Measurements from ENCODE around the gene SAMSN1. TPM values are rescaled to one million over a fixed set of nuclear protein-coding genes. Genes with fewer than 3 reads are reported as not detected.

Gene SAMSN1
- total and polyA plus RNA-seq, 2 of the 8 experiments (the other 6 are each of a cell fraction or from before 2014, with no cell fraction given): 0.50 to 3.0 TPM

DNA sequence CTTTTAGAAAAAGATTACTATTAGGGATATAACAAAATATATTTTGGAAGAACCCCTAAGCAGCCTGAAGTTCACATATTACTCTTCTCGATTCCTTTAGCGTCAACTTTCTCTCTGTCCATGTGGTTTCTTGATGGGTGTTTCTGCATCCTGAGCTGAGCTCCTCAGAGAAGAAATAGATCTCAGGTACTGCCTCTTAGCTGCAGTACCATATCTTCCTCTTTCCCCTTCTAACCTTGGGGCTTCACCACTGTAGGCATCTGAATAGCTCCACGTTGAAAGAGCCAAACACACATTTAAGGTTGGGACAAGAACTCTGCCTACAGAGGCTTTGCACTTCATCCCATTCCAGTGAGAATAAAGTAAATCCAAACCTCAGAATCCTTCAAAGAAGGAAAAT is 59.2 kb downstream of the SAMSN1 start:
- no peak overlapping the region for H3K9ac ChIP-seq (replicated peaks in 1 of 4; ENCODE audit: extremely low read depth in 1 of 4, low read depth in 3 of 4, low read length in 3 of 4)
- no peak overlapping the region for H2BK120ac ChIP-seq (replicated peaks; ENCODE audit: low read depth, low read length)
- no peak for DNase-seq (ENCODE audit: low read depth in 1 of 2, low spot score in 2 of 2)
- FAIRE-seq: no peak
- WGBS, 2 experiments (ENCODE audit: extremely low coverage in 1 of 2, insufficient coverage in 1 of 2, insufficient read length in 1 of 2, insufficient replicate concordance in 2 of 2, low coverage in 1 of 2, low lambda C conversion rate in 2 of 2, missing lambda C conversion rate in 1 of 2): 81% methylated on average over 3 of the region's 3 CpGs; no CpG with 5 or more reads in 1 of the 2 experiments
- H3K4me3 ChIP-seq (ENCODE audit: extremely low read depth in 1 of 4, insufficient read depth in 2 of 4, low read depth in 3 of 4, low read length in 4 of 4): no peak overlapping the region
- H2AK5ac ChIP-seq (ENCODE audit: low read depth, low read length): no peak overlapping the region
- H4K8ac ChIP-seq (ENCODE audit: extremely low read depth, insufficient read depth, low read length): no peak overlapping the region
- H3K4me2 ChIP-seq (ENCODE audit: insufficient read depth in 1 of 2, low read depth in 2 of 2, low read length in 2 of 2): no peak overlapping the region
- ChIA-PET POLR2A (ENCODE audit: partially characterized antibody) (no interaction called here), CTCF (ENCODE audit: partially characterized antibody) (no interaction called here)
- H3K23ac ChIP-seq (ENCODE audit: insufficient read length): no peak overlapping the region
- no peak overlapping the region for H3K14ac ChIP-seq (ENCODE audit: insufficient read length)
- H3K27ac ChIP-seq (ENCODE audit: low read depth, low read length): no peak overlapping the region
- H4K91ac ChIP-seq (replicated peaks; ENCODE audit: insufficient read length, low read length): no peak overlapping the region
- no peak overlapping the region for H2BK5ac ChIP-seq (ENCODE audit: low read depth, low read length)
- H3K27me3 ChIP-seq (replicated peaks in 1 of 4; ENCODE audit: control insufficient read depth in 3 of 4, extremely low read depth in 1 of 4, insufficient read depth in 3 of 4, low read length in 3 of 4): no peaks in the 10 kb centered on the region
- no peaks in the 10 kb centered on the region for H3K79me1 ChIP-seq (ENCODE audit: low read depth, low read length)
- no peak overlapping the region for H4K5ac ChIP-seq (ENCODE audit: insufficient read length, low read depth, low read length)
- no peaks in the 10 kb centered on the region for H3K4me1 ChIP-seq (replicated peaks in 1 of 4; ENCODE audit: control insufficient read depth in 3 of 4, insufficient read depth in 4 of 4, low read length in 3 of 4)
- no peaks in the 10 kb centered on the region; a peak in 1 of 4 replicates for H3K9me3 ChIP-seq (ENCODE audit: insufficient read depth in 2 of 2, low read depth in 1 of 2, low read length in 1 of 2)
- H3K56ac ChIP-seq (replicated peaks; ENCODE audit: insufficient read length, low read depth, low read length): no peak overlapping the region
- H3K4ac ChIP-seq (replicated peaks; ENCODE audit: insufficient read length, low read depth, low read length): no peak overlapping the region
- H3K36me3 ChIP-seq (ENCODE audit: control insufficient read depth in 2 of 4, insufficient read depth in 4 of 4, low read length in 3 of 4): no peaks in the 10 kb centered on the region
- H4K20me1 ChIP-seq (replicated peaks in 1 of 2; ENCODE audit: control insufficient read depth in 1 of 2, insufficient read depth in 2 of 2, low read length in 2 of 2): no peaks in the 10 kb centered on the region
- H2AFZ ChIP-seq (ENCODE audit: low read length): 0 out of 2 replicates have a peak overlapping the region, but pooled peaks have one; percentile 38
- no peak overlapping the region for H3K18ac ChIP-seq (ENCODE audit: extremely low read depth, low read length)
- no peaks in the 10 kb centered on the region for H3K23me2 ChIP-seq (ENCODE audit: low read depth, low read length)
- H2BK12ac ChIP-seq (ENCODE audit: low read depth, low read length): no peak overlapping the region
- no peak overlapping the region for H2BK20ac ChIP-seq (ENCODE audit: low read length)
- H3K79me2 ChIP-seq (ENCODE audit: control insufficient read depth in 1 of 2, insufficient read depth in 2 of 2, low read length in 2 of 2): no peaks in the 10 kb centered on the region
- H2BK15ac ChIP-seq (ENCODE audit: low read length): no peak overlapping the region
- no peak for TF ChIP-seq SIN3A (conservative IDR thresholded peaks at IDR 0.05 in 1 of 2, IDR thresholded peaks at IDR 0.05 in 1 of 2; ENCODE audit: low read depth in 1 of 2, low read length in 2 of 2)
- no peak for TF ChIP-seq TBP (IDR thresholded peaks at IDR 0.05; ENCODE audit: low read depth, low read length)
- no peak for TF ChIP-seq MAFK (IDR thresholded peaks at IDR 0.05; ENCODE audit: low read depth, low read length)
- no peak for TF ChIP-seq GABPA (IDR thresholded peaks at IDR 0.05; ENCODE audit: borderline replicate concordance, insufficient read depth, low read length)
- no peak for TF ChIP-seq TAF1 (IDR thresholded peaks at IDR 0.05; ENCODE audit: low read depth, low read length)
- no peak for TF ChIP-seq BACH1 (IDR thresholded peaks at IDR 0.05; ENCODE audit: low read length)
- TF ChIP-seq TCF12 (IDR thresholded peaks at IDR 0.05; ENCODE audit: low read depth, low read length): no peak
- no peak for TF ChIP-seq CEBPB (IDR thresholded peaks at IDR 0.05; ENCODE audit: low read depth, low read length)
- no peak for TF ChIP-seq SIRT6 (IDR thresholded peaks at IDR 0.05; ENCODE audit: low read length)
- TF ChIP-seq RNF2 (IDR thresholded peaks at IDR 0.05; ENCODE audit: borderline replicate concordance, low read depth, low read length, missing control alignments, poor library complexity, severe bottlenecking): no peak
- TF ChIP-seq CHD2 (IDR thresholded peaks at IDR 0.05; ENCODE audit: low read length): no peak
- TF ChIP-seq, protein P1, sequence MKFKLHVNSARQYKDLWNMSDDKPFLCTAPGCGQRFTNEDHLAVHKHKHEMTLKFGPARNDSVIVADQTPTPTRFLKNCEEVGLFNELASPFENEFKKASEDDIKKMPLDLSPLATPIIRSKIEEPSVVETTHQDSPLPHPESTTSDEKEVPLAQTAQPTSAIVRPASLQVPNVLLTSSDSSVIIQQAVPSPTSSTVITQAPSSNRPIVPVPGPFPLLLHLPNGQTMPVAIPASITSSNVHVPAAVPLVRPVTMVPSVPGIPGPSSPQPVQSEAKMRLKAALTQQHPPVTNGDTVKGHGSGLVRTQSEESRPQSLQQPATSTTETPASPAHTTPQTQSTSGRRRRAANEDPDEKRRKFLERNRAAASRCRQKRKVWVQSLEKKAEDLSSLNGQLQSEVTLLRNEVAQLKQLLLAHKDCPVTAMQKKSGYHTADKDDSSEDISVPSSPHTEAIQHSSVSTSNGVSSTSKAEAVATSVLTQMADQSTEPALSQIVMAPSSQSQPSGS (IDR thresholded peaks at IDR 0.05; ENCODE audit: low read length): no peak
- TF ChIP-seq SAP30 (IDR thresholded peaks at IDR 0.05; ENCODE audit: insufficient read depth, insufficient replicate concordance, low read length): no peak

All from H1 (cell line).